GM12891 (cell line): Measurements from ENCODE around the gene DHRS13. TPM values are rescaled to one million over a fixed set of nuclear protein-coding genes. Genes with fewer than 3 reads are reported as not detected.

ENCODE experiments used
- DNase-seq: peaks from one replicate; pipeline ENCODE4 v3.0.0; 2011; ENCODE audit warnings: low spot score; ENCODE audit not compliant: insufficient read length
- FAIRE-seq: peaks from 2 replicates; lab custom pipeline; 2011; peaks lifted over from hg19 to GRCh38; lab: Jason Lieb, UNC
- PAX5 ChIP-seq: IDR thresholded peaks from 2 replicates; pipeline ENCODE4 v1.6.1; 2011; ENCODE audit warnings: low read length, moderate library complexity, mild to moderate bottlenecking; ENCODE audit not compliant: insufficient read depth, severe bottlenecking
- POLR2A ChIP-seq: IDR thresholded peaks from 2 replicates; pipeline ENCODE4 v1.6.1; 2011; ENCODE audit warnings: low read depth, low read length, control low read depth
- POLR2AphosphoS5 ChIP-seq: IDR thresholded peaks from 2 replicates; pipeline ENCODE4 v1.6.1; 2011; ENCODE audit warnings: low read depth, low read length, control low read depth
- POU2F2 ChIP-seq: IDR thresholded peaks from 2 replicates; pipeline ENCODE4 v1.6.1; 2011; ENCODE audit warnings: low read depth, mild to moderate bottlenecking, control low read depth, low read length, moderate library complexity
- SPI1 ChIP-seq: IDR thresholded peaks from 2 replicates; pipeline ENCODE4 v1.6.1; 2011; ENCODE audit warnings: low read depth, low read length, control low read depth
- TAF1 ChIP-seq: IDR thresholded peaks from 2 replicates; pipeline ENCODE4 v1.6.1; 2011; ENCODE audit warnings: low read depth, low read length, control low read depth
- polyA plus RNA-seq: library from polyadenylated mRNA; unstranded; fragments of >200 nt; gene quantifications from one replicate; pipeline ENCODE4 v1.2.1, GENCODE V29; 2012; ENCODE audit warnings: low read depth, missing spikeins, inconsistent platforms; ENCODE audit not compliant: missing spikeins

The DHRS13 gene, protein sequence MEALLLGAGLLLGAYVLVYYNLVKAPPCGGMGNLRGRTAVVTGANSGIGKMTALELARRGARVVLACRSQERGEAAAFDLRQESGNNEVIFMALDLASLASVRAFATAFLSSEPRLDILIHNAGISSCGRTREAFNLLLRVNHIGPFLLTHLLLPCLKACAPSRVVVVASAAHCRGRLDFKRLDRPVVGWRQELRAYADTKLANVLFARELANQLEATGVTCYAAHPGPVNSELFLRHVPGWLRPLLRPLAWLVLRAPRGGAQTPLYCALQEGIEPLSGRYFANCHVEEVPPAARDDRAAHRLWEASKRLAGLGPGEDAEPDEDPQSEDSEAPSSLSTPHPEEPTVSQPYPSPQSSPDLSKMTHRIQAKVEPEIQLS
- polyA plus RNA-seq: 3.8 TPM

DNA sequence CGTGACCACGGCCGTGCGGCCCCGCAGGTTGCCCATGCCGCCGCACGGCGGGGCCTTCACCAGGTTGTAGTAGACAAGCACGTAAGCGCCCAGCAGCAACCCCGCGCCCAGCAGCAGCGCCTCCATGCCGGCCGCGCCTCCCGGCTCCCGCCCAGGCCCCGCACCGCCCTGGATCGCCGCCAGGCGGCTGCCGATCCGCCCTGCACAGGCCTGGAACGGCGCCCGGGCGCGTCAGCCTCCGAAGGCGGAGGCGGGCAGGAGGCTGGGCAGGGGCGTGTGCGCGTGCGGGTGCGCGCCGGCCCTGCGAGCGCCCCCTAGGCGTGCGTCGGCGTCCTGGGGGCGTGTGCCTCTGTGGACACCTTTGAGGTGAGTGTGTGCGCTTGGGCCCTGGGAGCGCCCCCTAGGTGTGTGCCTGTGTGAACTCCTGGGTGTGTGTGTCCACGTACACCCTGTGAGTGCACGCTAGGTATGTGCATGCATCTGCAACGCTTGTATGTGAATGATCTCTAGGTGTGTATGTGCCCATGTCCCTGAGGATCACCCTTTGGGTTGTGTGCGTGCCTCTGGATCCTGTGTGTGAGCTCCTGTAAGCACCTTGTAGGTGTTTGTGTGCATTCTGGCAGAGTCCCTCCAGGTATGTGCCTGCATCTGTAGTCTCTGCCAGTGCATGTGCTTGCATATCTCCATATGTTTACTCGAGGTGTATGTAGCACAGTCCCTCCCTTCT, at the start of gene DHRS13:
Gene DHRS13 (minus strand): TSS at position 261 of the 727 bp plus-strand sequence. CDS start 135 bp downstream, at position 126.
- 0 out of 2 replicates have a peak, but pooled peaks have one; percentile 31 for TF ChIP-seq TAF1
- no peak for TF ChIP-seq POLR2AphosphoS5
- no peak for TF ChIP-seq POLR2A
- TF ChIP-seq PAX5: peak; percentile 75
- 0 out of 2 replicates have a peak, but pooled peaks have one; percentile 10 for TF ChIP-seq POU2F2
- no peak for TF ChIP-seq SPI1
- DNase-seq: peak; percentile 95
- FAIRE-seq: peak; percentile 98

DNA sequence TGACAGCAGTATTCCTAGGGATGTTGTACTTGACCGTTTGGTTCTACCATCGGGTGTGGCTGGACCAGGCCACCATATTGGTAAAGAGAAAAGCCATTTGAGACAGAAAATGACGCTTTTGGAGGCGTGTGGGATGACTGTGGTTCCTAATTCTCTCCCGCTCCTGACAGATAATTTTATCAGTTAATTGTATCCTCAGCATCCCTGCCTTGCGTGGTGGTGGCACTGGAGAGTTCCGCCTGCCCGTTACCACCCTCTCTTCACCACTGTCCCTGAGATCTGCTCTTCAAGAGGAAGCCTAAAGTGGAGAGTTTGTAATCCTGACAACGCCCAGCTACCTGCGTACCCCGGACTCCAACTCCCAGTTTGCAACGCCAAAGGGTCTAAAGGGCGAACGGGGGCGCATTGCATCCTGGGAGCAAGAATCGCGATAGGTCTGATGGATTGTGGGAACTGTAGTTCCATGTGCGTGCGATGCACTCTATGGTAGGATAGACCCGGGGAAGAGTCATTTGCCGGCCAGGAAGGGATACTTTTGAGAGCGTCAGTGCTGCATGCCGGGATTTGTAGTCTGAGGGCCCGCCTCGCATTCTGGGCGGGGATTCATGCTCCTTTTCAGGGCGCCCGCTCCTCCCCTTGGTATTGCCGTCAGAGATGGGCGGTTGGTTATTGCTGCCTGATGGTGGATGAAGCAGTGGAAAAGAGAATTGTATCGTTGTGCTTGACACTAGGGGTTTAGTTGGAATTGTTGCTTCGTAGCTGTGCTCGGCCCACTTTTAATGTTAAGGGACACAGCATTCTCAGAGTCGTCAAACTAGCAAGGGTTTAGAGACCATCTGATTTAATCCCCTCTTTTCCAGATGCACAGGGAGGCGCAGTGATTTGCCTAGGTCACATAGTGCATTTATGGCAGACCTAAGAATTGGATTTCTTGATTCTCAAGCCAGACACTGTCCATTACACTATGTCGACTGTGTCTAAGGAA, 49.4 kb upstream of the DHRS13 start:
- FAIRE-seq (no peak), DNase-seq (peak; percentile 85)
- TF ChIP-seq POU2F2 (peak; percentile 70; the same call in 1 of the 2 replicates), PAX5 (no peak), POLR2AphosphoS5 (peak; percentile 28; the same call in 1 of the 2 replicates), SPI1 (no peak), POLR2A (peak; percentile 60; the same call in 1 of the 2 replicates), TAF1 (peak; percentile 18; the same call in 1 of the 2 replicates)

DNA sequence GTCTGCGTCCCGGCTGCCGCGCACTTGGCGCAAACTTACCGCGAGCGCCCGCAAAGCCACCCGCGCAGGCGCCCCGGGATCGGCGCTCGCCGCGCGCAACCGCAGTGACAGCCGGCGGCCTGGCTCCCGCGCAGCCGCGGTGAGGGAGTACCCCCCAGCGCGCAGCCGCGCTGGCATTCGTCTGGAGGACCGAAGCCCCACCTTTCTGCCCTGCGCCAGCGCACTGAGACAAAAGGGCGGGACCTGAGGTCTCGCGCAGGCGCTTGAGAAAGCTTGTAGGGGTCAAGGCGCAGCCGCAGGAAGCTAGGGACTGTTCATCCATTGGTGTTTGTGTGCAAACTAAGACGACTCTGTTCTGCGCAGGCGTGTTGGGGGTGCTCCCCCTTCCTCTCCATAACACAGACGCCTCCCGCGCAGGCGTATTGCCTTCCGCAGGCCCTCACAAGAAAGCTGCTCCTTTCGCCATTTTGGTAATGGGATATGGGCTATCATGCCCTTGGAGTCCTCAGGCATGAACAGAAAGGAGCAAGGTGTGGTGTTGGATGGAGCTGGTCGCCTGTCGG, 48.6 kb upstream of the DHRS13 start, which contains the start of gene PHF12:
Gene PHF12 (minus strand): TSS at position 91 of the 563 bp plus-strand sequence. CDS start 558 bp downstream, outside the sequence.
- peak; percentile 43; the same call in 1 of the 2 replicates for TF ChIP-seq POU2F2
- peak; percentile 72; the same call in 1 of the 2 replicates for TF ChIP-seq POLR2AphosphoS5
- peak; percentile 82 for TF ChIP-seq POLR2A
- TF ChIP-seq PAX5: no peak
- peak; percentile 50 for TF ChIP-seq SPI1
- TF ChIP-seq TAF1: peak; percentile 77
- FAIRE-seq: peak; percentile 99

DNA sequence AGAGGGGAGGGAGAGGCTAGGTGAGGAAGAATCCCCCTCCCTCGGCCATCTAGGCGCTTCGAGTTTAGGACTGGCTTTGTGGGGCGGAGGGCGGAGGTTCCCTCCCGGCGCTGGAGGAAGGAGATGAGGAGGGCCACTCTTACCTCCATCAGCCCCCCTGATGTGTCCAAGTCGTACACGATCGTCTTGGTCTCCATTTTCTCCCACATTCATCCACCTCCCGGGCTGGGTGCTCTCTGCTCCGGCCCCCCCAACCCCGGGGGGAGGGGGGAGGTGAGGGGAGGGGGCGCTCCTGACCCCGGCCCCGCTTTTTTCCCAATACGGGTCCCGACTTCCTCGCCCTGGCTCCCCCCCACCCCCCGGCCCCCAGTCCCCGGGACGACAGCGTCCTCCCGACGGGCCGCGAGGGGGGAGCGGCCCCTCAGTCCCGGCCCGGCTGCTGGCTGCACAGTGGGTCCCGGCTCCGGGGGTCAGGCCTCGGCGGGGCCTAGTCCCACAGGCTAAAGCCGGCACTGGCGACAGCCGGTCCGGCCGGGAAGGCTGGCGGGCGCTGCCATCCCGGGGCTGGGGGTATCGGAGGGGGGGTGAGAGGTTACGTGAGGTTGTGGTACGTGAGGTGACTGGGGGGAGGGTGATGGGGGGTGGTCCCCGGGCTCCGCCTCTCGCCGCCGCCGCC, 48.0 kb upstream of the DHRS13 start:
- DNase-seq (no peak), FAIRE-seq (no peak)
- TF ChIP-seq POLR2A: no peak
- no peak for TF ChIP-seq PAX5
- no peak for TF ChIP-seq POU2F2
- TF ChIP-seq SPI1: no peak
- no peak for TF ChIP-seq POLR2AphosphoS5
- TF ChIP-seq TAF1: no peak

More for the DNA sequence above, 48.6 kb upstream of the DHRS13 start, which contains the start of gene PHF12:
- DNase-seq: peak; percentile 86

DNA sequence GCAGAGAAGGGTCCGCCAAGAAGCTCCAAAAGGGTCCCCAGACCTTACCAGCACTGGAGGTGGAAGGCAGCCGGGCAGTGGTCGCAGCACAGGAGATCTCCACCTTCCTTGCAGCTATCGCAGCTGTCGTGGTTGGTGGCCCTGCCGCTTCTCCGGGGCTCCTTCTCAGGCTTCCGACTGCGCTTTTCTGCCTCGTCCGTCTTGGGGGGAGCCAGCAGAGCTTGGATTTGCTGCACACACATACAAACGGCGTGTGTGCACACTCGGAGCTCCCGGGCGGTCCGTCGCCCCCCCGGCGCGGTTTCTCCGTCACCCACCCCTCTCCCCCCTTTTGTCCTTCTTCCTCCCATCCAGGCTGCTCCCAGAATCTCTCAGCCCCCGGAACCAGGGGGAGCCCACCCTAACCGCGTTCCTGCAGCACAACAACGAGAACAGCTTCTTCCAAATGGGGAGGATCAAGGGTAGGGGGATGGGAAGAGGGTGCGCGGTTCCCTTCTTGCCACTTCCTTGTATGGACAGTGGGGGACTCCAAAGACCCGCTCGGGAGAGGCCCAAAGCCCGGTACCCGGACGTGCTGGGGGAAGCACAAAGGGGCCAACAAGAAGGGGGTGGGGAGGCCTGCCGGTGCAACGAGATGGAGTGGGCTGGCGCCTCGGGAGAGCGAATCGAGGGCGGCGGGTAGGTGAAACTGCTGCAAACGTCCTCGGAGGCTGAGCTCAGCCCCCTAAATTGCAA, 47.3 kb upstream of the DHRS13 start:
- no peak for FAIRE-seq
- no peak for DNase-seq
- TF ChIP-seq POLR2AphosphoS5 (no peak), TAF1 (0 out of 2 replicates have a peak, but pooled peaks have one; percentile 33), SPI1 (peak; percentile 31), PAX5 (no peak), POU2F2 (no peak), POLR2A (peak; percentile 49)

DNA sequence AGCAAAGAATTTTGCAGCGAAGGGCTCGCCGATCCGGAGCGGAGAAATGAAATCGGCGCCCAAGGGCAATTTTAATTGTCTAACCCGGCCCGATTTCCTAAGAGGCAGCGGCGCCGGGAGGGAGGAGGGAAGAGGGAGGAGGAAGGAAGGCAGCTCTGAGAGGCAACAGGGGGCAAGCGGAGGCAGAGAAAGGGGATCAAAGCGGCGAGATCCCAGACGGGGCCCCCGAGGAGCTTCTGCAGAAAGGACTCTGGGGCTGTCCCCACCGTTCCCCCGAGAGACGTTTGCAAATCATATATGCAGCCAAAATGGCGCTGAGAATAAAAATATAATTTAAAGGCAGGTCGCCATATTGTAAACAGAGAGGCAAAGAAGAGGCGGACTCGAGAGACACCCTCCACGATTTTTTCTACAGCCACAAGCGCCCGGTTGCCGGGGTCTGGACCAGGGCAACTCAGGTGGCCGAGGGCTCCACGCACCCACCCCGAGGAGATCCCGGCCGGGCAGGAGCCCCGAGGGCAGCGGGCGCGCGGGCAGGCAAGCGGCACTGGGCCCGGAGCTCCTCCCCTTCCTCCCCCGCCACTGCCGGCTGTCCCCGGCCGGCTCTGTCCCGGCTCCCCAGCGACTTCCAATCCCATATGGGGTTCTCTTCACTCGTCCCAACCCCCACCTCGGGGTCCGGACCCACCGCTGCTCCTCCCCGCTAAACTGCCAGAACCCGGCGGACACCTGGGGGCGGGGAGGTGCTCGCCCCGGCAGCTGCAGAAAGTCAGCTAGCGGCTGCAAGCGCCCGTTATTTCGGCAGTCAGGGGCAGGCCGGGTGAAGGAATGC, 46.5 kb upstream of the DHRS13 start:
- FAIRE-seq: no peak
- TF ChIP-seq POLR2AphosphoS5: peak; percentile 35; the same call in 1 of the 2 replicates
- no peak for TF ChIP-seq PAX5
- peak; percentile 98 for TF ChIP-seq POU2F2
- TF ChIP-seq POLR2A: 0 out of 2 replicates have a peak, but pooled peaks have one; percentile 13
- no peak for TF ChIP-seq SPI1
- DNase-seq: no peak

DNA sequence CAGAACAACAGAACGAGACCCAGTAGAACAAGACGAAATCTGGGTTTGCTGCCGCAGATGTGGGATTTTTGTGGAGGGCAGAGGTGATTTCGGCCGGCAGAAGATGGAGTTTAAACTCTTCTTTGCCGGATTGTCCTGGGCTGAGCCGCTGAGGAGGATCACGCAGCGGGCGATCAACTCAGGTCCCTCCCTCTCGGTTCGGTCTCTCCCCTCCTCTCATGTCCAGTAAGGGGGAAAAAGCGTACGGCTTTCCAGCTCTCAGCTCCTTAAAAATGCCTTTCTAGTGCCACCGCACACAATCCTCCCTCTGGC, 46.0 kb upstream of the DHRS13 start:
- no peak for FAIRE-seq
- DNase-seq: no peak
- no peak for TF ChIP-seq POU2F2
